Colonic mucosa (tissue), 4 donors: ENCODE measurements around the gene MARCOL. TPM values are rescaled to one million over a fixed set of nuclear protein-coding genes. Genes with fewer than 3 reads are reported as not detected.

ENCODE experiments used
- DNase-seq: peaks from one replicate; pipeline ENCODE4 v3.0.0-alpha.2; 2020
- H3K27ac ChIP-seq: fragments of 200-600 bp; one replicate; pipeline ENCODE4 v1.8.0; 2021
- H3K27me3 ChIP-seq: fragments of 200-600 bp; one replicate; pipeline ENCODE4 v1.8.0; 2021
- H3K36me3 ChIP-seq: fragments of 200-600 bp; one replicate; pipeline ENCODE4 v1.8.0; 2021
- H3K4me1 ChIP-seq: fragments of 200-600 bp; one replicate; pipeline ENCODE4 v1.8.0; 2021; ENCODE audit warnings: mild to moderate bottlenecking
- H3K4me3 ChIP-seq: fragments of 200-600 bp; one replicate; pipeline ENCODE4 v1.8.0; 2021
- H3K9ac ChIP-seq, 2 donors: one replicate each; pipeline ENCODE4 v1.7.0; 2013; ENCODE audit warnings: control low read depth in 2 of 2, low read depth in 2 of 2, low read length in 2 of 2
- H3K9me3 ChIP-seq: fragments of 200-600 bp; one replicate; pipeline ENCODE4 v1.8.0; 2021
- CTCF ChIP-seq: fragments of 200-600 bp; IDR thresholded peaks from one replicate; pipeline ENCODE4 v1.8.0; 2022; ENCODE audit warnings: antibody characterized with exemption, mild to moderate bottlenecking
- intact Hi-C: fragments of 100-400 bp; cut with DNase I; formaldehyde crosslinking; loops from one replicate; pipeline ENCODE4 v1.14.1; 2022
- total RNA-seq, 2 donors: library from RNA; stranded (reverse); fragmentation: NEBNext Ultra II Directional in 1 of 2; extraction: Animal tissue kit (Norgen Biotek cat#: 25700) in 1 of 2; gene quantifications; one replicate each; pipeline ENCODE4 v1.2.1, GENCODE V29; 2021
- donor health status: healthy.
- donor health status: DM: no; HTN: no; CAD: no.
- donor health status: DM: no; HTN: no; CAD: no.

MARCOL gene
- total RNA-seq, 2 donors from 2014 or later = 0.27 TPM; not detected in 1

- Histone ChIP-seq H3K27me3 (no peaks in the 10 kb centered on the region), H3K36me3 (no peaks in the 10 kb centered on the region), H3K4me3 (no peak overlapping the region), H3K4me1 (no peaks in the 10 kb centered on the region), H3K9me3 (no peaks in the 10 kb centered on the region), H3K9ac (no peak overlapping the region), H3K27ac (no peak overlapping the region)
- no peak for TF ChIP-seq CTCF
- no peak for DNase-seq
- intact Hi-C loops = no loop called here
Measured at GRCh38 chr5:148230240-148230639, 8.1 kb upstream of the MARCOL start.

GRCh38 chr5:148237785-148238417, 424 bp upstream of the MARCOL start:
- intact Hi-C loops = no loop called here
- no peak for DNase-seq

GRCh38 chr5:148248894-148249293, 10.6 kb downstream of the MARCOL start:
- intact Hi-C loops = no loop called here
- Histone ChIP-seq H3K27ac (no peak overlapping the region), H3K4me1 (no peaks in the 10 kb centered on the region), H3K36me3 (no peaks in the 10 kb centered on the region), H3K27me3 (no peaks in the 10 kb centered on the region), H3K9ac (no peak overlapping the region), H3K4me3 (no peak overlapping the region), H3K9me3 (no peaks in the 10 kb centered on the region)
- no peak for DNase-seq
- TF ChIP-seq CTCF = no peak

More at GRCh38 chr5:148237785-148238417, 424 bp upstream of the MARCOL start:
- Histone ChIP-seq H3K27me3 (no peaks in the 10 kb centered on the region), H3K9me3 (no peaks in the 10 kb centered on the region), H3K4me3 (no peak overlapping the region), H3K4me1 (no peaks in the 10 kb centered on the region), H3K27ac (no peak overlapping the region), H3K36me3 (no peaks in the 10 kb centered on the region), H3K9ac (no peak overlapping the region)
- TF ChIP-seq CTCF = no peak

- TF ChIP-seq CTCF = no peak
- Histone ChIP-seq H3K4me3 (no peak overlapping the region), H3K4me1 (no peaks in the 10 kb centered on the region), H3K36me3 (no peaks in the 10 kb centered on the region), H3K27me3 (no peaks in the 10 kb centered on the region), H3K9ac (no peak overlapping the region), H3K9me3 (no peaks in the 10 kb centered on the region), H3K27ac (no peak overlapping the region)
- intact Hi-C loops = no loop called here
- no peak for DNase-seq
Measured at GRCh38 chr5:148255456-148255855, 17.1 kb downstream of the MARCOL start.

GRCh38 chr5:148259288-148259687, 21.0 kb downstream of the MARCOL start:
- H3K27me3 ChIP-seq = no peaks in the 10 kb centered on the region
- no peak overlapping the region for H3K9ac ChIP-seq
- DNase-seq = no peak
- no peaks in the 10 kb centered on the region for H3K36me3 ChIP-seq
- no peak overlapping the region for H3K27ac ChIP-seq
- no peak for TF ChIP-seq CTCF
- H3K4me3 ChIP-seq = no peak overlapping the region
- intact Hi-C loops = no loop called here
- H3K9me3 ChIP-seq = no peaks in the 10 kb centered on the region
- no peaks in the 10 kb centered on the region for H3K4me1 ChIP-seq
